Astrocyte (in vitro differentiated cells and primary cell): ENCODE data around the gene KIF2A.

ENCODE experiments used
- EZH2 ChIP-seq: IDR thresholded peaks from 2 replicates; pipeline ENCODE4 v1.6.1; 2012; ENCODE audit warnings: mild to moderate bottlenecking, low read length, inconsistent platforms; ENCODE audit not compliant: insufficient read depth
- TF ChIP-seq, protein P1 (sequence below): IDR thresholded peaks from 2 replicates; pipeline ENCODE4 v1.5.1; 2011; ENCODE audit warnings: low read depth, mild to moderate bottlenecking, inconsistent platforms, low read length, moderate library complexity; ENCODE audit not compliant: insufficient read depth

DNA sequence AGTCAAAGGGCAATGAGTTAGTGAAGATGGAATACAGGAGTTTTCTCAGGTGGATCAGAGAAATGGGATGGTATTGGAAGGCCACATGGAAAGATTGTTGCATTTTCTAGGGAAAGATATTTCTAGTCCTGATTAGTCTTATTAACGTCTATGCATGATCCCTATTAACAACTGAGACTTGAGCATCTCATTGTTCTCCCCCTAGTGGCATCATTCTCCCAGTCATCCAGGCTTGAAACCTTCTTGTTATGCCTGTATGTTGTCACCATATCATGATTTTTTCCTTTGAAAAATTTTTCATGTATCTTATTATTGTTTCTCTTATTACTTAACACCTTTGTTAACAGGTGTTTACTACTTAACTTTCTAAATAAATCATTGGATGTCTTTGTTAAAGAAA lies 34.4 kb downstream of the KIF2A start:
- no peak for TF ChIP-seq EZH2
- TF ChIP-seq, protein P1, sequence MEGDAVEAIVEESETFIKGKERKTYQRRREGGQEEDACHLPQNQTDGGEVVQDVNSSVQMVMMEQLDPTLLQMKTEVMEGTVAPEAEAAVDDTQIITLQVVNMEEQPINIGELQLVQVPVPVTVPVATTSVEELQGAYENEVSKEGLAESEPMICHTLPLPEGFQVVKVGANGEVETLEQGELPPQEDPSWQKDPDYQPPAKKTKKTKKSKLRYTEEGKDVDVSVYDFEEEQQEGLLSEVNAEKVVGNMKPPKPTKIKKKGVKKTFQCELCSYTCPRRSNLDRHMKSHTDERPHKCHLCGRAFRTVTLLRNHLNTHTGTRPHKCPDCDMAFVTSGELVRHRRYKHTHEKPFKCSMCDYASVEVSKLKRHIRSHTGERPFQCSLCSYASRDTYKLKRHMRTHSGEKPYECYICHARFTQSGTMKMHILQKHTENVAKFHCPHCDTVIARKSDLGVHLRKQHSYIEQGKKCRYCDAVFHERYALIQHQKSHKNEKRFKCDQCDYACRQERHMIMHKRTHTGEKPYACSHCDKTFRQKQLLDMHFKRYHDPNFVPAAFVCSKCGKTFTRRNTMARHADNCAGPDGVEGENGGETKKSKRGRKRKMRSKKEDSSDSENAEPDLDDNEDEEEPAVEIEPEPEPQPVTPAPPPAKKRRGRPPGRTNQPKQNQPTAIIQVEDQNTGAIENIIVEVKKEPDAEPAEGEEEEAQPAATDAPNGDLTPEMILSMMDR = no peak
